GM12891 (cell line): Measurements from ENCODE around the gene CHST7.

ENCODE experiments used
- PAX5 ChIP-seq: IDR thresholded peaks from 2 replicates; pipeline ENCODE4 v1.6.1; 2011; ENCODE audit warnings: low read length, moderate library complexity, mild to moderate bottlenecking; ENCODE audit not compliant: insufficient read depth, severe bottlenecking
- POLR2A ChIP-seq: IDR thresholded peaks from 2 replicates; pipeline ENCODE4 v1.6.1; 2011; ENCODE audit warnings: low read depth, low read length, control low read depth
- POLR2AphosphoS5 ChIP-seq: IDR thresholded peaks from 2 replicates; pipeline ENCODE4 v1.6.1; 2011; ENCODE audit warnings: low read depth, low read length, control low read depth
- POU2F2 ChIP-seq: IDR thresholded peaks from 2 replicates; pipeline ENCODE4 v1.6.1; 2011; ENCODE audit warnings: low read depth, mild to moderate bottlenecking, control low read depth, low read length, moderate library complexity
- SPI1 ChIP-seq: IDR thresholded peaks from 2 replicates; pipeline ENCODE4 v1.6.1; 2011; ENCODE audit warnings: low read depth, low read length, control low read depth
- TAF1 ChIP-seq: IDR thresholded peaks from 2 replicates; pipeline ENCODE4 v1.6.1; 2011; ENCODE audit warnings: low read depth, low read length, control low read depth

GRCh38 chrX:46551494-46552128 lies 22.0 kb upstream of the CHST7 start:
- no peak for TF ChIP-seq POLR2A
- TF ChIP-seq POLR2AphosphoS5, result no peak
- no peak for TF ChIP-seq POU2F2
- TF ChIP-seq TAF1, result no peak
- no peak for TF ChIP-seq PAX5
- TF ChIP-seq SPI1, result no peak
